ENCODE results near the gene B4GALNT4.

Gene B4GALNT4

DNA sequence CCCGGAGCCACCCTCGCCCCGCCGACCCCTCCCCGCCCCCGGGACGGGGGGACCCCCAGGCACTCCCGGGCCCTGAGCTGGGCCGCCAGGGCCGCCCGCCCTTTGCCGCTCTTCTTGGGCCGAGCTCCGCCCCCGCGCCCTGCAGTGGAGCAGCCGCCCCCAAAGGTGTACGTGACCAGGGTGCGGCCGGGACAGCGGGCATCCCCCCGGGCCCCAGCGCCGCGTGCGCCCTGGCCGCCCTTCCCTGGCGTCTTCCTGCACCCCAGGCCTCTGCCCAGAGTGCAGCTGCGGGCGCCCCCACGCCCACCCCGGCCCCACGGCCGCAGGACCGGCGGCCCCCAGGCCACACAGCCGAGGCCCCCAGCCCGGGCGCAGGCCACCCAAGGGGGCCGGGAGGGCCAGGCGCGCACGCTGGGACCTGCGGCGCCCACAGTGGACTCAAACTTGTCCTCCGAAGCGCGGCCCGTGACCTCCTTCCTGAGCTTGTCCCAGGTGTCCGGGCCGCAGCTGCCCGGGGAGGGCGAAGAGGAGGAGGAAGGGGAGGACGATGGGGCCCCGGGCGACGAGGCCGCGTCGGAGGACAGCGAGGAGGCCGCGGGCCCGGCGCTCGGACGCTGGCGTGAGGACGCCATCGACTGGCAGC, 7.4 kb downstream of the B4GALNT4 start:
- no peak for DNase-seq (ENCODE audit: low read depth)

- no peak for DNase-seq (ENCODE audit: low read depth)
Observed at GRCh38 chr11:377174-377865, 8.0 kb downstream of the B4GALNT4 start.

GRCh38 chr11:377883-378500, 8.7 kb downstream of the B4GALNT4 start:
- no peak for DNase-seq (ENCODE audit: low read depth)

- DNase-seq (ENCODE audit: low read depth), result no peak
Observed at GRCh38 chr11:379205-380094, 10.2 kb downstream of the B4GALNT4 start.

DNA sequence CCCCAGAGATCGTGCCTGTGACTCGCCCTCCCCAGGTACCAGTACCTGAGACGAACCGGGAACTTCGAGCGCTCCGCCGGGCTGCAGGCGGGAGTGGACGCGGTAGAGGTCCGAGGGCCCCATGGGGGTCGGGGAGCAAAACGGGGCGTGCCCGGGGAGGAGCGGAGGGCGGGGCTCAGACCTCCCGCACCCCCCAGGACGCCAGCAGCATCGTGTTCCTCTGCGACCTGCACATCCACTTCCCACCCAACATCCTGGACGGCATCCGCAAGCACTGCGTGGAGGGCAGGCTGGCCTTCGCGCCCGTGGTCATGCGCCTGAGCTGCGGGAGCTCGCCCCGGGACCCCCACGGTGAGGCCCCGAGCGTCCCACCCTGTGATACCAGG, 10.8 kb downstream of the B4GALNT4 start:
- DNase-seq (ENCODE audit: low read depth), result no peak

DNA sequence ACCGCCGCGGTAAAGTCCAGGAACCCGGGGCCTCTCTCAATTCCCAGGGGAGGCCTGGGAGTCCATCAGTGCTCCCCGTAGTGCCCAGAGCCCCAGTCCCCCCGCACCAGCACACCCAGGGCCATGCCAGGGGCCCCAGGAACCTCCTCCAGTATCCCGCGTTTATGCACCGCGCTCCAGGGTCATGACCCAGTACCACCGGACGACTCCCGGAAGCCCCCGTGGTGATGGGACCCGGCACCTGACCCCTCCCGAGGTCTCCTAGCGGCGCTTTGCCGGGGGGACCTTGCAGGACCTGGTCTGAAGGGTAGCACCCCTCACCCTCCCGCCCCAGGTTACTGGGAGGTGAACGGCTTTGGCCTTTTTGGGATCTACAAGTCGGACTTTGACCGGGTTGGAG, 11.2 kb downstream of the B4GALNT4 start:
- DNase-seq (ENCODE audit: low read depth), result no peak

DNA sequence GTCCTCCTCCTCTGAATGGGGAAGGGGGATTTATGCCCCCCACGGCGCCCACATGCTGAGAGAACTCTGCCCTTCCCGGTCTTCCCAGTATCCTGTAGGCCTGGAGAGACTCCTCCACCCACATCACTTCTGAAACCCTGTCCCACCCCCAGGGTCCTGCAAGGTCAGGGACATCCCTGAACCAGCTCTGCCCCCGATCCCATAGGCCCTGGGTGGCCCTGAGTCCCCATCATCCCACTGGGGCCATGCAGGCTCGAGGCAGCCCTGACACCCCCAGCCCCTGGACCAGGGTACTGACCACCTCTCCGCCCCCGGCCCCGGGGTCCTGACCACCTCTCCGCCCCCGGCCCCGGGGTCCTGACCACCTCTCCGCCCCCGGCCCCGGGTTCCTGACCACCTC, 11.7 kb downstream of the B4GALNT4 start:
- no peak for DNase-seq (ENCODE audit: low read depth)

DNA sequence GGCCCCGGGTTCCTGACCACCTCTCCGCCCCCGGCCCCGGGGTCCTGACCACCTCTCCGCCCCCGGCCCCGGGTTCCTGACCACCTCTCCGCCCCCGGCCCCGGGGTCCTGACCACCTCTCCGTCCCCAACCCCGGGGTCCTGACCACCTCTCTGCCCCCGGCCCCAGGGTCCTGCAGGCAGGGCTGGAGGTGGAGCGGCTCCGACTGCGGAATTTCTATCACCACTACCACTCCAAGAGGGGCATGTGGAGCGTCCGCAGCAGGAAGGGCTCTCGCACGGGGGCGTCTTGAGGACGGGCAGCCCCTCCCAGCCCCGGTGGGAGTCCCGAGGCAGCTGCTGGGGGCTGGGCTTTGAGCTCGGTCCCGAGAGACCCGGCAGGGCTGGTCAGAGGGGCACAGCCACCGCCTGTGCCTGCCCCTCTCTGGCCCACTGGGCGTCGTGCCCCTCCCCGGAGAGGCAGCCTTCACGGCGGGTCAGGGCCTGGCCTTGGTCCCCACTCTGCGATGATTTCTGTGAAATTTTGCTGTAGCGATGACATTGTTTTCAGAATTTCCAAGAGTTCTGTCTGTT, 12.3 kb downstream of the B4GALNT4 start:
- DNase-seq (ENCODE audit: low read depth), result no peak

DNA sequence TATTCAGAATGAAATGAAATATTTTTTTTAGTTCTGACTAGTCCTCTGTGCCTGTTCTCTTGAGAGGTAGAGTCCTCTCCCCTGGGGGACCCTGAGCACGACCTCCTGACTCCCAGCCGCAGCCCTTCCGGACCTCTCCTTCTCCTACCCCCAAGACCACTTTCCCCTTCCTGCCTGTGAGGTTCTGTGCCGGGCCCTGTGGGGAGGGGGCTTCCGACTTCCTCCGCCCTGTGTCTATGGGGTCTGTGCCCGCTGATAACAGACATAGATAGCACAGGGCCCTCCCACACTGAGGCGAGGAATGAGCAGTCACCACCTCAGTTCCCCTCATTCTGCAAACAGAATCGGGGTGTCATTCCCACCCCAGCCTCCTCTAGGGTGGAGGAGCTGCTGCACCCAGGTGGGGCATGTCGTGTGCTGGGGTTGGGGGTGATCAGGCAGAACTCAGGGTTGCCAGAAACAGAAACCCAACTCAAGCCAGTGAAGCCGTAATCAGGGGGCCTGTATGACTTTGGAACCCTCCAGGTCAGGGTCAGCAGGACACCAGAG, 12.9 kb downstream of the B4GALNT4 start:
- no peak for DNase-seq (ENCODE audit: low read depth)

DNA sequence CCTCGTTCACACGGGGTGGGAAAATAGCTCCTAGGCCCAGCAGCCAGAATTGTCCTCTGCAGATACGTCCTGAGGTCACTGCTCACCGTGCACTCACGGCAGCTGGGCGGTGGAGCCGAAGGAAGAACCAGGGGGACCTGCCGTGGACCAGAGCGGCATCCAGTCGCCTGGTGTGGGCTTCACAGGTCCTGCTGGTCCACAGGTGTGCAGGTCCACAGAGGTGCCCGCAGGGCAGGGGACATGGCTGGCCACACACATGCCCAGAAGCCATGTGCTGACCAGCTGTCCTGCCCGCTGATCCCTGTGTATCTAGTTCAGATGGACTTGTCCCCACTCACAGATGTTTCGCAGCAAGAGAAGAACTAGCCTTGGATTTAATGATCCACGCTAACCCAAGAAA, 14.1 kb downstream of the B4GALNT4 start:
- DNase-seq (ENCODE audit: low read depth), result no peak

DNA sequence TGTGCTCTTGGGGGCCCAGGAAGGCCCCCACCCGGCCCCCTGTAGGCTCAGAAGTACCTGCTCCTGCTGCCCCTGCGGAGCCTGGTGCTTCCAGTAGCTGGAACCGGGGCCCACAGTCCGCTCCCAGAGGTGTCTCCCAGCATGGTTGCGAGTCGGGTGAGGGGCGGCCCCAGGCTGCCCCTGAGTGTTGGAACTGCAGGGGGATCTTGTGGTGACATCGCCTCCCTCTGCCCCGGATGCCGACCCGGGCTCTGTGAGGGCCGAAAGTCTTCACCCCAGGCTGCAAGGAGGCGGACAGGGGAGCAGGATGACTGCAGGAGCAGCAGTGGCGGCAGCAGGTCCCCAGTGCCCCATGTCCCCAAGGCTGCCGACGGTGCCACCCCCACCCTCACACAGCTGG, 15.2 kb downstream of the B4GALNT4 start:
- no peak for DNase-seq (ENCODE audit: low read depth)

GRCh38 chr11:385594-386351, 16.5 kb downstream of the B4GALNT4 start:
- no peak for DNase-seq (ENCODE audit: low read depth)

GRCh38 chr11:386483-386882, 17.2 kb downstream of the B4GALNT4 start:
- DNase-seq (ENCODE audit: low read depth), result no peak

DNA sequence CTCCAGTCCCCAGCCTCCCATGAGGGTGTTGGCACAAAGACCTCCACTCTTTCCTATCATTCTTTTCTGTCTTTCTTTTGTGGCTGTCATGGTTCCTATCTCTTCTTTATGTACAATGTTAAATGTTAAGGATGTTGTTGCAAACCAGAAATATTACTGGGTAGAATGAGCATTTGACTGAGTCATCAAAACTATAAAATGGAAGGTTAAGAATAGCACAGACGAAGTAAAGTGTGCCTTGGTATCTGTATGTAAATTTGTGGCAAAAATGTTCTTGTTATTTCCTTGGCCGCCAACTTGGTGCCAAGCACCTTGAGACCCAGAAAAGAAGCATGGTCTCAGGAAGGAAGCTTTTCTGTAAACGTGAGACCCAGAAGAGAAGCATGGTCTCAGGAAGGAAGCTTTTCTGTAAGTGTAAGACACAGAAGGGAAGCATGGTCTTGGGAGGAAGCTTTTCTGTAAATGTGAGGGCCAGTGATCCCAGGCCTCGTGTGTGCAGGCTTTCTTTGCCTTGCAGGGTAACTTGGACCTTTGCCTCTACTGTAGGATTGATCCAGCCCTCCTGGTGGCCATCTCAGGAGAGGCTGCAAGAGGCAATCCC, 18.0 kb downstream of the B4GALNT4 start:
- no peak for DNase-seq (ENCODE audit: low read depth)

DNA sequence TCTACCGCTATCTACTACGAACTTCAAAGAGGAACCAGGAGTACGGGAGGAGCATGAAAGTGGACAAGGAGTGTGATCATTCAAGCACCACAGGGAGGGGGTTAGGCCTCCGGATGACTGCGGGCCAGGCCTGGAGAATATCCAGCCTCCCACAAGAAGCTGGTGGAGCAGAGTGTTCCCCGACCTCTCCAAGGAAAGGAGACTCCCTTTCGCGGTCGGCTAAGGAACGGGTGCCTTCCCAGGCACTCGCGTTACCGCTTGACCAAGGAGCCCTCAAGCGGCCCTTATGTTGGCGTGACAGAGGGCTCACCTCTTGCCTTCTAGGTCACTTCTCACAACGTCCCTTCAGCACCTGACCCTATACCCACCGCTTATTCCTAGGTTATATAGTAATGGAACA, 20.1 kb downstream of the B4GALNT4 start:
- DNase-seq (ENCODE audit: low read depth), result peak; percentile 69

- DNase-seq (ENCODE audit: low read depth), result no peak
Observed at GRCh38 chr11:390175-390574, 20.9 kb downstream of the B4GALNT4 start.

GRCh38 chr11:391117-392017, 22.1 kb downstream of the B4GALNT4 start:
- DNase-seq (ENCODE audit: low read depth), result no peak

- no peak for DNase-seq (ENCODE audit: low read depth)
Observed at GRCh38 chr11:392102-392777, 22.9 kb downstream of the B4GALNT4 start.

All from amniotic epithelial cell (primary cell).